Stimulated activated CD8-positive, alpha-beta memory T cell treated with anti-CD3 and anti-CD28 coated beads, Interleukin-7, amount 100 ng/mL, for 48 hours (primary cell): Measurements from ENCODE around the gene RHBDF1.
A peak's percentile ranks its signal among the peaks of the same experiment; 100 is the strongest.

ENCODE experiments used
- DNase-seq, 2 donors: peaks; one replicate each; pipeline ENCODE4 v3.0.0-alpha.2; 2020; ENCODE audit warnings: low read depth in 1 of 2; ENCODE audit errors: extremely low read depth in 1 of 2

The RHBDF1 gene

GRCh38 chr16:75580-76501, 3.4 kb upstream of the RHBDF1 start:
- DNase-seq, result no peak

GRCh38 chr16:74747-75334, 2.4 kb upstream of the RHBDF1 start:
- DNase-seq, result no peak

GRCh38 chr16:74051-74746, 1.8 kb upstream of the RHBDF1 start:
- DNase-seq, result no peak

- DNase-seq, result no peak
Measured at GRCh38 chr16:71540-72401, 660 bp downstream of the RHBDF1 start.

GRCh38 chr16:71210-71539, 1.3 kb downstream of the RHBDF1 start:
- DNase-seq, result no peak

GRCh38 chr16:69181-69580, 3.2 kb downstream of the RHBDF1 start:
- DNase-seq, result no peak

GRCh38 chr16:67884-68789, 4.3 kb downstream of the RHBDF1 start:
- DNase-seq, result no peak

- no peak for DNase-seq
Measured at GRCh38 chr16:67183-67791, 5.1 kb downstream of the RHBDF1 start.

- DNase-seq, result no peak
Measured at GRCh38 chr16:66309-67182, 5.9 kb downstream of the RHBDF1 start.

- peak; percentile 66 to 76 for DNase-seq
Measured at GRCh38 chr16:65745-66144, 6.7 kb downstream of the RHBDF1 start.

- DNase-seq, result no peak
Measured at GRCh38 chr16:64914-65255, 7.5 kb downstream of the RHBDF1 start.

- DNase-seq, result no peak
Measured at GRCh38 chr16:63998-64913, 8.2 kb downstream of the RHBDF1 start.

GRCh38 chr16:63466-63865, 9.0 kb downstream of the RHBDF1 start:
- no peak for DNase-seq

- DNase-seq, result no peak
Measured at GRCh38 chr16:62968-63391, 9.5 kb downstream of the RHBDF1 start.

GRCh38 chr16:62283-62967, 10.0 kb downstream of the RHBDF1 start:
- DNase-seq, result no peak

- no peak for DNase-seq
Measured at GRCh38 chr16:61879-62281, 10.6 kb downstream of the RHBDF1 start.
